OCI-LY1 (cell line): ENCODE measurements around the gene ACTR5.

Source experiments
- H2AFZ ChIP-seq: fragments of 200-600 bp; sonication (generic), shearing (Covaris generic); 2 replicates; pipeline ENCODE4 v1.6.0; 2014; ENCODE audit warnings: antibody characterized with exemption, mild to moderate bottlenecking, low read length
- H3F3A ChIP-seq: fragments of 200-600 bp; sonication (generic), shearing (Covaris generic); 2 replicates; pipeline ENCODE4 v1.6.0; 2014; ENCODE audit warnings: mild to moderate bottlenecking, antibody characterized with exemption, low read length, moderate library complexity; ENCODE audit not compliant: insufficient read depth
- H3K27ac ChIP-seq: fragments of 200-600 bp; sonication (generic); 2 replicates; pipeline ENCODE4 v1.5.1; 2014; ENCODE audit warnings: low read length, mixed run types, mild to moderate bottlenecking, low read depth; ENCODE audit not compliant: poor library complexity, severe bottlenecking
- H3K27me3 ChIP-seq: fragments of 200-600 bp; sonication (generic); 2 replicates; pipeline ENCODE4 v1.6.0; 2014; ENCODE audit warnings: antibody characterized with exemption, mild to moderate bottlenecking, low read length, moderate library complexity; ENCODE audit not compliant: insufficient read depth
- H3K36me3 ChIP-seq: fragments of 200-600 bp; sonication (generic); 2 replicates; pipeline ENCODE4 v1.6.1; 2014; ENCODE audit warnings: mild to moderate bottlenecking, antibody characterized with exemption, low read length, moderate library complexity, mixed read lengths; ENCODE audit not compliant: insufficient read depth
- H3K4me1 ChIP-seq: fragments of 200-600 bp; sonication (generic); 2 replicates; pipeline ENCODE4 v1.5.1; 2014; ENCODE audit warnings: mild to moderate bottlenecking, low read length, moderate library complexity; ENCODE audit not compliant: insufficient read depth, severe bottlenecking
- H3K4me2 ChIP-seq: fragments of 200-600 bp; sonication (generic), shearing (Covaris generic); 2 replicates; pipeline ENCODE4 v1.6.1; 2014; ENCODE audit warnings: low read length
- H3K4me3 ChIP-seq: fragments of 200-600 bp; sonication (generic); 2 replicates; pipeline ENCODE4 v1.5.1; 2014; ENCODE audit warnings: low read length, low read depth, mild to moderate bottlenecking, mixed read lengths; ENCODE audit not compliant: poor library complexity, severe bottlenecking
- H3K79me2 ChIP-seq: fragments of 200-600 bp; shearing (Covaris generic); 2 replicates; pipeline ENCODE4 v1.6.1; 2016; ENCODE audit warnings: mixed run types, low read length, mixed read lengths; ENCODE audit not compliant: insufficient read depth
- H3K9ac ChIP-seq: fragments of 200-600 bp; sonication (generic), shearing (Covaris generic); 2 replicates; pipeline ENCODE4 v1.6.1; 2014; ENCODE audit warnings: mild to moderate bottlenecking, low read length, mixed read lengths
- H3K9me2 ChIP-seq: fragments of 200-600 bp; sonication (generic), shearing (Covaris generic); 2 replicates; pipeline ENCODE4 v1.6.1; 2014; ENCODE audit warnings: low read depth, mild to moderate bottlenecking, low read length, mixed read lengths
- H3K9me3 ChIP-seq: fragments of 200-600 bp; shearing (Covaris generic); 2 replicates; pipeline ENCODE4 v1.6.1; 2014; ENCODE audit warnings: low read length, mixed read lengths
- H4K20me1 ChIP-seq: fragments of 200-600 bp; sonication (generic), shearing (Covaris generic); 2 replicates; pipeline ENCODE4 v1.6.0; 2016; ENCODE audit warnings: mild to moderate bottlenecking, low read length; ENCODE audit not compliant: insufficient read depth
- EZH2 ChIP-seq: fragments of 200-600 bp; sonication (generic), shearing (Covaris generic); IDR thresholded peaks from 2 replicates; pipeline ENCODE4 v1.8.0; 2017; ENCODE audit warnings: borderline replicate concordance, mixed run types, mild to moderate bottlenecking, antibody characterized with exemption, low read length, moderate library complexity, mixed read lengths
- TF ChIP-seq, protein P1 (sequence below): fragments of 200-600 bp; sonication (generic), shearing (Covaris generic); IDR thresholded peaks from 2 replicates; pipeline ENCODE4 v1.5.1; 2017; ENCODE audit warnings: mild to moderate bottlenecking, antibody characterized with exemption, low read length, moderate library complexity, mixed read lengths

ACTR5 gene

GRCh38 chr20:38735172-38735571 is 13.1 kb upstream of the ACTR5 start:
- Histone ChIP-seq H3K9me3 (no peaks in the 10 kb centered on the region), H3F3A (no peaks in the 10 kb centered on the region), H3K9ac (no peak overlapping the region), H3K4me3 (no peak overlapping the region), H3K9me2 (no peaks in the 10 kb centered on the region), H3K27ac (no peak overlapping the region), H3K79me2 (no peaks in the 10 kb centered on the region), H3K4me2 (no peak overlapping the region), H3K27me3 (peaks cover 10% of the 10 kb centered on the region; the same call in 1 of the 2 replicates), H3K36me3 (no peaks in the 10 kb centered on the region), H2AFZ (no peak overlapping the region), H4K20me1 (no peaks in the 10 kb centered on the region), H3K4me1 (peaks cover 9% of the 10 kb centered on the region)
- TF ChIP-seq EZH2: no peak
- TF ChIP-seq, protein P1, sequence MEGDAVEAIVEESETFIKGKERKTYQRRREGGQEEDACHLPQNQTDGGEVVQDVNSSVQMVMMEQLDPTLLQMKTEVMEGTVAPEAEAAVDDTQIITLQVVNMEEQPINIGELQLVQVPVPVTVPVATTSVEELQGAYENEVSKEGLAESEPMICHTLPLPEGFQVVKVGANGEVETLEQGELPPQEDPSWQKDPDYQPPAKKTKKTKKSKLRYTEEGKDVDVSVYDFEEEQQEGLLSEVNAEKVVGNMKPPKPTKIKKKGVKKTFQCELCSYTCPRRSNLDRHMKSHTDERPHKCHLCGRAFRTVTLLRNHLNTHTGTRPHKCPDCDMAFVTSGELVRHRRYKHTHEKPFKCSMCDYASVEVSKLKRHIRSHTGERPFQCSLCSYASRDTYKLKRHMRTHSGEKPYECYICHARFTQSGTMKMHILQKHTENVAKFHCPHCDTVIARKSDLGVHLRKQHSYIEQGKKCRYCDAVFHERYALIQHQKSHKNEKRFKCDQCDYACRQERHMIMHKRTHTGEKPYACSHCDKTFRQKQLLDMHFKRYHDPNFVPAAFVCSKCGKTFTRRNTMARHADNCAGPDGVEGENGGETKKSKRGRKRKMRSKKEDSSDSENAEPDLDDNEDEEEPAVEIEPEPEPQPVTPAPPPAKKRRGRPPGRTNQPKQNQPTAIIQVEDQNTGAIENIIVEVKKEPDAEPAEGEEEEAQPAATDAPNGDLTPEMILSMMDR: no peak

DNA sequence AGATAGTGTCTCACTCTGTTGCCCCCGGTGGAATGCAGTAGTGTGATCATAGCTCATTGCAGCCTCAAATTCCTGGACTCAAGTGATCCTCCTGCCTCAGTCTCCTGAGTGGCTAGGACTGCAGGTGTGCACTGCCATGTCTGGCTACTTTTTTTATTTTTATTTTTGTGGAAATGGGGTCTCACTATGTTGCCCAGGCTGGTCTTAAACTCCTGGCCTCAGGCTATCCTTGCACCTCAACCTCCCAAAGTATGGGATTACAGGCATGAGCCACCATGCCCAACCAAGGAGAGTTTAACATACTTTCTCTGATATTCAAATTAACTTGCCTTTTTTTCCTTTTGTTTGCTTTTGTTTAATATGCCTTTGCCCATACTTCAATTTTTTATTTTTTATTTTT is 10.4 kb upstream of the ACTR5 start:
- H3K79me2 ChIP-seq: no peaks in the 10 kb centered on the region
- TF ChIP-seq, protein P1: no peak
- no peak for TF ChIP-seq EZH2
- H3K27ac ChIP-seq: no peak overlapping the region
- H3K27me3 ChIP-seq: peaks cover 10% of the 10 kb centered on the region; the same call in 1 of the 2 replicates
- no peaks in the 10 kb centered on the region for H4K20me1 ChIP-seq
- H3K4me3 ChIP-seq: no peak overlapping the region
- no peak overlapping the region for H3K4me2 ChIP-seq
- H3F3A ChIP-seq: no peaks in the 10 kb centered on the region
- no peaks in the 10 kb centered on the region for H3K9me3 ChIP-seq
- no peak overlapping the region for H3K9ac ChIP-seq
- H3K4me1 ChIP-seq: no peaks in the 10 kb centered on the region
- H2AFZ ChIP-seq: no peak overlapping the region
- no peaks in the 10 kb centered on the region for H3K9me2 ChIP-seq
- H3K36me3 ChIP-seq: no peaks in the 10 kb centered on the region

- TF ChIP-seq, protein P1: no peak
- no peak for TF ChIP-seq EZH2
- H3K4me1 ChIP-seq: peaks cover 20% of the 10 kb centered on the region
- H3F3A ChIP-seq: no peaks in the 10 kb centered on the region
- H3K79me2 ChIP-seq: no peaks in the 10 kb centered on the region
- no peak overlapping the region for H3K9ac ChIP-seq
- no peaks in the 10 kb centered on the region for H3K36me3 ChIP-seq
- H3K27ac ChIP-seq: no peak overlapping the region
- H3K27me3 ChIP-seq: no peaks in the 10 kb centered on the region; the same call in 1 of the 2 replicates
- H3K9me2 ChIP-seq: no peaks in the 10 kb centered on the region
- H3K4me2 ChIP-seq: no peak overlapping the region
- no peak overlapping the region for H3K4me3 ChIP-seq
- H4K20me1 ChIP-seq: no peaks in the 10 kb centered on the region
- no peaks in the 10 kb centered on the region for H3K9me3 ChIP-seq
- no peak overlapping the region for H2AFZ ChIP-seq
These were observed 2.5 kb upstream of the ACTR5 start for GRCh38 chr20:38745757-38746156.
